ENCODE results near the gene CHIA.

CHIA gene

GRCh38 chr1:111366256-111366655, 75.6 kb downstream of the CHIA start:
- DNase-seq (ENCODE audit: low spot score): no peak

GRCh38 chr1:111369177-111369576, 78.5 kb downstream of the CHIA start:
- no peak for DNase-seq (ENCODE audit: low spot score)

- DNase-seq (ENCODE audit: low spot score): no peak
These were observed 79.0 kb downstream of the CHIA start for GRCh38 chr1:111369645-111370044.
